Mucosa of descending colon (tissue), 3 donors: Measurements from ENCODE around the gene NKD2. TPM values are rescaled to one million over a fixed set of nuclear protein-coding genes. Genes with fewer than 3 reads are reported as not detected.
"Not testable (repeated sequence)": the region's sequence is repeated elsewhere in the genome, so short reads cannot be mapped to it uniquely, and the experiment has no call there.

ENCODE experiments used
- ATAC-seq: fragments of 200-7000 bp; cut with Tn5 transposase; one replicate; pipeline ENCODE4 v1.9.1; 2020; ENCODE audit warnings: mild to moderate bottlenecking, moderate library complexity
- DNase-seq, 3 donors: peaks; one replicate each; pipeline ENCODE4 v3.0.0-alpha.2; 2020
- H3K36me3 ChIP-seq: fragments of 200-600 bp; one replicate; pipeline ENCODE4 v1.8.0; 2021; ENCODE audit warnings: low read depth, mild to moderate bottlenecking
- H3K4me1 ChIP-seq: fragments of 200-600 bp; one replicate; pipeline ENCODE4 v1.8.0; 2021; ENCODE audit warnings: low read depth, mild to moderate bottlenecking
- H3K4me3 ChIP-seq: fragments of 200-600 bp; one replicate; pipeline ENCODE4 v1.8.0; 2021; ENCODE audit warnings: mild to moderate bottlenecking
- H3K9me3 ChIP-seq: fragments of 200-600 bp; one replicate; pipeline ENCODE4 v1.8.0; 2021; ENCODE audit warnings: mild to moderate bottlenecking
- intact Hi-C, 2 donors: fragments of 100-400 bp; cut with DNase I in 1 of 2; cut with micrococcal nuclease in 1 of 2; formaldehyde crosslinking; loops; one replicate each; pipeline versions ENCODE4 v1.11.0 to v1.11.1; 2022; cut with DNase I, micrococcal nuclease
- total RNA-seq, 3 donors: library from RNA; stranded (reverse); fragmentation: NEBNext Ultra II Directional in 2 of 3; extraction: Animal tissue kit (Norgen Biotek cat#: 25700) in 2 of 3; gene quantifications; one replicate each; pipeline versions ENCODE4 v1.2.1 to v1.2.4, GENCODE V29; 2021 to 2023
- TF ChIP-seq, protein P1 (sequence below): fragments of 200-600 bp; IDR thresholded peaks from one replicate; pipeline ENCODE4 v1.8.0; 2022; ENCODE audit warnings: antibody characterized with exemption, mild to moderate bottlenecking
- donor health status: DM: no; HTN: no; CAD: no; lungs with moderate emphysema.
- donor health status: DM: no; HTN: no; CAD: no.
- donor health status: DM: no; HTN: yes; CAD: no.

Gene NKD2
- total RNA-seq, 3 donors from 2014 or later = 0.93 to 3.7 (median 2.1) TPM

- H3K9me3 ChIP-seq = no peaks in the 10 kb centered on the region
- intact Hi-C loops = no loop called here
- H3K4me3 ChIP-seq = no peak overlapping the region
- TF ChIP-seq, protein P1, sequence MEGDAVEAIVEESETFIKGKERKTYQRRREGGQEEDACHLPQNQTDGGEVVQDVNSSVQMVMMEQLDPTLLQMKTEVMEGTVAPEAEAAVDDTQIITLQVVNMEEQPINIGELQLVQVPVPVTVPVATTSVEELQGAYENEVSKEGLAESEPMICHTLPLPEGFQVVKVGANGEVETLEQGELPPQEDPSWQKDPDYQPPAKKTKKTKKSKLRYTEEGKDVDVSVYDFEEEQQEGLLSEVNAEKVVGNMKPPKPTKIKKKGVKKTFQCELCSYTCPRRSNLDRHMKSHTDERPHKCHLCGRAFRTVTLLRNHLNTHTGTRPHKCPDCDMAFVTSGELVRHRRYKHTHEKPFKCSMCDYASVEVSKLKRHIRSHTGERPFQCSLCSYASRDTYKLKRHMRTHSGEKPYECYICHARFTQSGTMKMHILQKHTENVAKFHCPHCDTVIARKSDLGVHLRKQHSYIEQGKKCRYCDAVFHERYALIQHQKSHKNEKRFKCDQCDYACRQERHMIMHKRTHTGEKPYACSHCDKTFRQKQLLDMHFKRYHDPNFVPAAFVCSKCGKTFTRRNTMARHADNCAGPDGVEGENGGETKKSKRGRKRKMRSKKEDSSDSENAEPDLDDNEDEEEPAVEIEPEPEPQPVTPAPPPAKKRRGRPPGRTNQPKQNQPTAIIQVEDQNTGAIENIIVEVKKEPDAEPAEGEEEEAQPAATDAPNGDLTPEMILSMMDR = no peak
- H3K4me1 ChIP-seq = no peaks in the 10 kb centered on the region
- no peak for DNase-seq
- no peak for ATAC-seq
- peaks cover 7% of the 10 kb centered on the region for H3K36me3 ChIP-seq
These were observed 70.9 kb downstream of the NKD2 start for GRCh38 chr5:1079486-1079885.

DNA sequence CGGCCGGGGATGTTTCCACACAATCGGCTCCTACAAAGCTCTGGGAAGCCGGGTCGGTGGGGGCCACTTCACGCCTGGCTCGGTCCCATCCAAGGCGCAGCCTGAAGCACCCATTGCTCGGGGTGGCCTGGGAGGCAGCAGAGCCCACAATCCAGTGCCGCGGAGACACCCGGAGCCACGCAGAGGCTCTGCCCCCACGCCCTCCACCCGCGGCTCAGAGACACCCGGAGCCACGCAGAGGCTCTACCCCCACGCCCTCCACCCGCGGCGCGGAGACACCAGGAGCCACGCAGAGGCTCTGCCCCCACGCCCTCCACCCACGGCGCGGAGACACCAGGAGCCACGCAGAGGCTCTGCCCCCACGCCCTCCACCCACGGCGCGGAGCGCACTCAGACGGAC, 71.4 kb downstream of the NKD2 start:
- Histone ChIP-seq H3K4me3 (no peak overlapping the region), H3K36me3 (peaks cover 7% of the 10 kb centered on the region), H3K9me3 (no peaks in the 10 kb centered on the region), H3K4me1 (no peaks in the 10 kb centered on the region)
- intact Hi-C loops = no loop called here
- DNase-seq = no peak
- TF ChIP-seq, protein P1 = no peak
- ATAC-seq = no peak

DNA sequence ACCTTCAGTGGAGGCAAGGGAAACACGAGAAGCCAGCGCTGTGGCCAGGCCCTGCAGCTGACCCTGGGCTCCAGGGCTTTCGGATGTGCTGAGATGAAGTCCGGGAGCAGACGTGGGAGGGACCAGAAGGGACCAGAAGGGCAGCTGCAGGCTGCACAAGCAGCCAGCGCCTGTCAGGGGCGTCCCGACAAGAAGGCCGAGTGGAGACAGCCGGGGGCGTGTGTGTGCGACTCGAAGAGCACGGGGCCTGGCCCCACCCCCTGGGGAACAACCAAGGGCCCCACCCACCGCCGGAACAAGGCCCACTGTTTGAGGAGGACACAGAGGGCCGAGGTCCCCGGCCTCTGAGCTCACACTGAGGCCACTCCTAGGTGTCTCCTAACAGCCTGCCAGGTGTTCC, 71.8 kb downstream of the NKD2 start:
- DNase-seq (no peak), ATAC-seq (peak; percentile 5)
- H3K36me3 ChIP-seq = peaks cover 7% of the 10 kb centered on the region
- H3K9me3 ChIP-seq = no peaks in the 10 kb centered on the region
- intact Hi-C loops = no loop called here
- no peak overlapping the region for H3K4me3 ChIP-seq
- H3K4me1 ChIP-seq = no peaks in the 10 kb centered on the region
- TF ChIP-seq, protein P1 = no peak

GRCh38 chr5:1081519-1081918, 72.9 kb downstream of the NKD2 start:
- ATAC-seq (no peak), DNase-seq (no peak)
- Histone ChIP-seq H3K9me3 (no peaks in the 10 kb centered on the region), H3K4me1 (no peaks in the 10 kb centered on the region), H3K36me3 (peaks cover 7% of the 10 kb centered on the region), H3K4me3 (no peak overlapping the region)
- TF ChIP-seq, protein P1 = no peak
- intact Hi-C loops = no loop called here

- H3K4me1 ChIP-seq, DNase-seq, H3K36me3 ChIP-seq, H3K4me3 ChIP-seq, intact Hi-C loops, H3K9me3 ChIP-seq, ATAC-seq: not testable (repeated sequence)
These were observed 74.4 kb downstream of the NKD2 start for GRCh38 chr5:1083026-1083425.

DNA sequence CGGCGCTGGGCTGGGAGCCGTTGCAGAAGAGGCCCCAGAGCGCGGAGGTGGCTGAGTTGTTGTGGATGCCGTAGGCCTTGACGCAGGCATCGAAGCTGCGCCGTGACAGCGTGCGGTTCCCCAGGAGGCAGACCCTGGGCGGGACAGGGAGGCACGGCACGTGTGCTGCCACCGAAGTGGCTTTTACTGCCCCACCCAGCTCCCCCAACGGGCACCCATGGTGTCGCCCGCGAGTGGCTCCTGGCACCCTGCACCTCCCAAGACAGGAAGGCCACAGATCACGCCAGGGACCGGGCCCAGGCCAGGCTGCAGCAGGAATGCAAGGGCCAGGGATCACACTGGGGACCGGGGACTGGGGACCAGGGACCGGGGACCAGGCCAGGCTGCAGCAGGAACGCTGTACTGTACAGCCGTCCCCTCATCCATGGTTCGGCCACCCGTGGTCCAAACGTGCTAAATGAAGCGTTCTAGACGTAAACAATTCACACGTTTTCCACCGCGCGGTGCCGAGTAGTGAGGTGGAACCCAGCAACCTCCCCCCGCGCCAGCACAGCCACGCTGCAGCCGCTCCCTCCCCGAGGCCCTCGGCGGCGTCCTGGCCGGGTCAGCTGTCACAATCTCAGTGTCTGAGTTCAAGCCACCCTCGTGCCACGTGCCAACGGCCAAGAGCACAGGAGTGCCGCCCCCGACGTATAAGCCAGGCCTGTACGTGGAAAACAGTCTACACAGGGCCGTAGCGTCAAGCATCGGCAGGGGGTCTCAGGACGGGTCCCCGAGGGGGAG, 75.4 kb downstream of the NKD2 start:
- intact Hi-C loops = no loop called here
- ATAC-seq = no peak
- no peak overlapping the region for H3K4me3 ChIP-seq
- H3K36me3 ChIP-seq = no peaks in the 10 kb centered on the region
- DNase-seq = no peak
- H3K9me3 ChIP-seq = no peaks in the 10 kb centered on the region
- TF ChIP-seq, protein P1 = no peak
- no peaks in the 10 kb centered on the region for H3K4me1 ChIP-seq
